Measurements from ENCODE around the gene MOV10. TPM values are rescaled to one million over a fixed set of nuclear protein-coding genes. Genes with fewer than 3 reads are reported as not detected.

MOV10 gene
- polyA plus RNA-seq, 1 donor from 2014 or later, result 1.4 TPM

DNA sequence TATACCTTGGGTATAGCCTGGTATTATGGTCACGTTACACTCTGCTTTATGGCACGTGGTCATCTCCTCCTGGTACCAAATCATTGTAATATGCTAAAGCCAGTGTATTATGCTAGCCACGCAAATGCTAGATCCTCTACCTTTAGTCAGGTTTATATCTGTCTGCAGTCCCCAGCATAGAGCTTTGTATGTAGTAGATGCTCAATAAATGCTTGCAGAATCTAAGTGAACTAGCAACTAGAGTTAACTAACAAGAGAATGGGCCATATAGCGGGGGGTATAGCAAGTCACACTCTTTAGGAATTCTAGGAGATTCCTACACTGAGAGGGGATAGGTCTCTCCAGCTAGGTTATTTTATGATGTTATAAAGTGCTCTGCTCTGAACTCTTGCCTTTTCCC, 3.0 kb downstream of the MOV10 start:
- Histone ChIP-seq H3K27ac (ENCODE audit: low read length) (no peak overlapping the region), H3K4me2 (ENCODE audit: low read length) (no peak overlapping the region), H3K4me3 (ENCODE audit: low read length) (no peak overlapping the region), H3F3A (ENCODE audit: insufficient read depth, low read length, poor library complexity, severe bottlenecking) (no peaks in the 10 kb centered on the region), H3K9me2 (ENCODE audit: insufficient read depth, low read length) (no peaks in the 10 kb centered on the region), H3K27me3 (ENCODE audit: insufficient read depth, low read depth, low read length) (no peaks in the 10 kb centered on the region), H4K20me1 (ENCODE audit: insufficient read depth) (no peaks in the 10 kb centered on the region), H3K9ac (ENCODE audit: low read length) (no peak overlapping the region), H3K79me2 (replicated peaks; ENCODE audit: insufficient read depth, low read length) (no peaks in the 10 kb centered on the region), H3K36me3 (ENCODE audit: insufficient read depth, low read length) (no peaks in the 10 kb centered on the region), H3K9me3 (ENCODE audit: low read length) (no peaks in the 10 kb centered on the region), H2AFZ (ENCODE audit: low read depth, low read length) (no peak overlapping the region)
- TF ChIP-seq, protein P1, sequence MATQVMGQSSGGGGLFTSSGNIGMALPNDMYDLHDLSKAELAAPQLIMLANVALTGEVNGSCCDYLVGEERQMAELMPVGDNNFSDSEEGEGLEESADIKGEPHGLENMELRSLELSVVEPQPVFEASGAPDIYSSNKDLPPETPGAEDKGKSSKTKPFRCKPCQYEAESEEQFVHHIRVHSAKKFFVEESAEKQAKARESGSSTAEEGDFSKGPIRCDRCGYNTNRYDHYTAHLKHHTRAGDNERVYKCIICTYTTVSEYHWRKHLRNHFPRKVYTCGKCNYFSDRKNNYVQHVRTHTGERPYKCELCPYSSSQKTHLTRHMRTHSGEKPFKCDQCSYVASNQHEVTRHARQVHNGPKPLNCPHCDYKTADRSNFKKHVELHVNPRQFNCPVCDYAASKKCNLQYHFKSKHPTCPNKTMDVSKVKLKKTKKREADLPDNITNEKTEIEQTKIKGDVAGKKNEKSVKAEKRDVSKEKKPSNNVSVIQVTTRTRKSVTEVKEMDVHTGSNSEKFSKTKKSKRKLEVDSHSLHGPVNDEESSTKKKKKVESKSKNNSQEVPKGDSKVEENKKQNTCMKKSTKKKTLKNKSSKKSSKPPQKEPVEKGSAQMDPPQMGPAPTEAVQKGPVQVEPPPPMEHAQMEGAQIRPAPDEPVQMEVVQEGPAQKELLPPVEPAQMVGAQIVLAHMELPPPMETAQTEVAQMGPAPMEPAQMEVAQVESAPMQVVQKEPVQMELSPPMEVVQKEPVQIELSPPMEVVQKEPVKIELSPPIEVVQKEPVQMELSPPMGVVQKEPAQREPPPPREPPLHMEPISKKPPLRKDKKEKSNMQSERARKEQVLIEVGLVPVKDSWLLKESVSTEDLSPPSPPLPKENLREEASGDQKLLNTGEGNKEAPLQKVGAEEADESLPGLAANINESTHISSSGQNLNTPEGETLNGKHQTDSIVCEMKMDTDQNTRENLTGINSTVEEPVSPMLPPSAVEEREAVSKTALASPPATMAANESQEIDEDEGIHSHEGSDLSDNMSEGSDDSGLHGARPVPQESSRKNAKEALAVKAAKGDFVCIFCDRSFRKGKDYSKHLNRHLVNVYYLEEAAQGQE (IDR thresholded peaks at IDR 0.05; ENCODE audit: borderline replicate concordance), result no peak
- TF ChIP-seq TAF1 (IDR thresholded peaks at IDR 0.05; ENCODE audit: low read depth) (no peak), SMC3 (conservative IDR thresholded peaks at IDR 0.05; ENCODE audit: poor library complexity) (no peak), EZH2 (IDR thresholded peaks at IDR 0.05; ENCODE audit: borderline replicate concordance, insufficient read depth, low read length, poor library complexity, severe bottlenecking) (no peak), CTCF (IDR thresholded peaks at IDR 0.05; ENCODE audit: poor library complexity, severe bottlenecking) (no peak)

- H2AFZ ChIP-seq (ENCODE audit: low read depth, low read length), result no peak overlapping the region
- no peaks in the 10 kb centered on the region for H3K36me3 ChIP-seq (ENCODE audit: insufficient read depth, low read length)
- no peaks in the 10 kb centered on the region for H3K79me2 ChIP-seq (replicated peaks; ENCODE audit: insufficient read depth, low read length)
- H3K27me3 ChIP-seq (ENCODE audit: insufficient read depth, low read depth, low read length), result no peaks in the 10 kb centered on the region
- TF ChIP-seq EP300 (conservative IDR thresholded peaks at IDR 0.05; ENCODE audit: poor library complexity, severe bottlenecking) (no peak), POLR2AphosphoS5 (IDR thresholded peaks at IDR 0.05) (no peak), SMC3 (conservative IDR thresholded peaks at IDR 0.05; ENCODE audit: poor library complexity) (no peak), TAF1 (IDR thresholded peaks at IDR 0.05; ENCODE audit: low read depth) (no peak)
- no peaks in the 10 kb centered on the region for H3F3A ChIP-seq (ENCODE audit: insufficient read depth, low read length, poor library complexity, severe bottlenecking)
- H3K9me3 ChIP-seq (ENCODE audit: low read length), result no peaks in the 10 kb centered on the region
- H4K20me1 ChIP-seq (ENCODE audit: insufficient read depth), result no peaks in the 10 kb centered on the region
- no peaks in the 10 kb centered on the region for H3K9me2 ChIP-seq (ENCODE audit: insufficient read depth, low read length)
- H3K9ac ChIP-seq (ENCODE audit: low read length), result no peak overlapping the region
- no peak overlapping the region for H3K4me2 ChIP-seq (ENCODE audit: low read length)
- H3K27ac ChIP-seq (ENCODE audit: low read length), result no peak overlapping the region
- no peak overlapping the region for H3K4me3 ChIP-seq (ENCODE audit: low read length)
These were observed 4.1 kb downstream of the MOV10 start for GRCh38 chr1:112678605-112679004.

DNA sequence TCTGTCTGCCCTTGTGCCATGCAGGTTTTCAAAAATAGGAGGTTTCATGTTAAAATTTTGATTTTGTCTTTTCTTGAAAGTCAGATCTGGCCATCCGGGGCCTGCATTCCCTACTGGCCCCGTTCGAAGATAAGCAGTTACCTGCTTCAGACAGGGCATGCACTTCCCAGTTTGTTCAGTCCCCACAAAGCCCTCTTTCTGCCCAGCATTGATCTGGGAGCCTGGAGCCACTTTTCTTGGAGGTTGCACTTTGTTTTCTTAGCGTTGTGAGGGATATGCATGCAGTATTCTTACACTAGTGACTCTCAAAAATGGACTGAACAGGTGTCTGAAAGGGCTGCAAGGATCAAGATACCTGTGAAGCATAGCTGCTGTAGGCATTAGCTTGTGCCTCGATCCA, 11.5 kb downstream of the MOV10 start:
- Histone ChIP-seq H3K4me3 (ENCODE audit: low read length) (no peak overlapping the region), H4K20me1 (ENCODE audit: insufficient read depth) (no peaks in the 10 kb centered on the region), H3K36me3 (ENCODE audit: insufficient read depth, low read length) (no peaks in the 10 kb centered on the region), H3K9me2 (ENCODE audit: insufficient read depth, low read length) (no peaks in the 10 kb centered on the region), H3K9me3 (ENCODE audit: low read length) (no peaks in the 10 kb centered on the region), H3K9ac (ENCODE audit: low read length) (no peak overlapping the region), H3K4me2 (ENCODE audit: low read length) (no peak overlapping the region), H3K27me3 (ENCODE audit: insufficient read depth, low read depth, low read length) (no peaks in the 10 kb centered on the region), H2AFZ (ENCODE audit: low read depth, low read length) (no peak overlapping the region), H3K27ac (ENCODE audit: low read length) (no peak overlapping the region), H3F3A (ENCODE audit: insufficient read depth, low read length, poor library complexity, severe bottlenecking) (no peaks in the 10 kb centered on the region), H3K79me2 (replicated peaks; ENCODE audit: insufficient read depth, low read length) (no peaks in the 10 kb centered on the region)
- TF ChIP-seq TAF1 (IDR thresholded peaks at IDR 0.05; ENCODE audit: low read depth) (no peak), SMC3 (conservative IDR thresholded peaks at IDR 0.05; ENCODE audit: poor library complexity) (no peak)
- TF ChIP-seq, protein P1 (IDR thresholded peaks at IDR 0.05; ENCODE audit: borderline replicate concordance), result no peak
